Naive thymus-derived CD4-positive, alpha-beta T cell (primary cell): ENCODE data around the gene CDH23. TPM values are rescaled to one million over a fixed set of nuclear protein-coding genes. Genes with fewer than 3 reads are reported as not detected.
A peak's percentile ranks its signal among the peaks of the same experiment; 100 is the strongest.

Experiments
- ATAC-seq: fragments of 150-1000 bp; cut with Tn5 transposase; 2 replicates; pipeline ENCODE4 v1.10.0; 2021; ENCODE audit warnings: mild to moderate bottlenecking, moderate library complexity
- CTCF ChIA-PET: fragments of 350-600 bp; sonication (Branson Sonifier 250); formaldehyde crosslinking; loops from one replicate; lab custom pipeline; 2021; ENCODE audit warnings: antibody characterized with exemption; lab: Charles Lee
- POLR2A ChIA-PET: fragments of 350-600 bp; sonication (Branson Sonifier 250); formaldehyde crosslinking; loops from one replicate; lab custom pipeline; 2021; ENCODE audit warnings: antibody characterized with exemption, inconsistent platforms; lab: Charles Lee
- DNase-seq, 9 donors: peaks; one replicate each; pipeline versions ENCODE4 v3.0.0 to v3.0.0-alpha.2; 2020 to 2022; ENCODE audit warnings: mixed read lengths in 1 of 9
- H3K27ac ChIP-seq: one replicate; pipeline ENCODE4 v1.7.0; 2013; ENCODE audit warnings: mild to moderate bottlenecking, low read depth, low read length, moderate library complexity
- H3K27me3 ChIP-seq, 2 donors: one replicate each; pipeline ENCODE4 v1.7.0; 2013; ENCODE audit warnings: low read length in 2 of 2, mild to moderate bottlenecking in 2 of 2, moderate library complexity in 2 of 2; ENCODE audit not compliant: control insufficient read depth in 2 of 2, insufficient read depth in 2 of 2
- H3K36me3 ChIP-seq, 3 experiments: 1 replicate in 2 of 3; 2 replicates in 1 of 3; pipeline ENCODE4 v1.7.0; 2013; ENCODE audit warnings: low read length in 3 of 3, mild to moderate bottlenecking in 3 of 3, moderate library complexity in 1 of 3; ENCODE audit not compliant: insufficient read depth in 3 of 3, control insufficient read depth in 2 of 3
- H3K4me1 ChIP-seq, 2 donors: one replicate each; pipeline ENCODE4 v1.7.0; 2013; ENCODE audit warnings: low read length in 2 of 2, mild to moderate bottlenecking in 2 of 2, moderate library complexity in 1 of 2; ENCODE audit not compliant: control insufficient read depth in 2 of 2, insufficient read depth in 2 of 2
- H3K4me3 ChIP-seq: 2 replicates; pipeline ENCODE4 v1.7.0; 2013; ENCODE audit warnings: mild to moderate bottlenecking, low read length
- H3K9me3 ChIP-seq, 3 experiments: 1 replicate in 2 of 3; 2 replicates in 1 of 3; pipeline ENCODE4 v1.7.0; 2013; ENCODE audit warnings: low read length in 3 of 3; ENCODE audit not compliant: control insufficient read depth in 2 of 3
- H3K27ac Mint-ChIP-seq, 9 donors: one replicate each; pipeline ENCODE4 v1.8.0; 2020 to 2022; ENCODE audit warnings: mixed read lengths in 9 of 9, mild to moderate bottlenecking in 8 of 9, moderate library complexity in 5 of 9, inconsistent platforms in 2 of 9
- H3K27me3 Mint-ChIP-seq, 5 donors: one replicate each; pipeline ENCODE4 v1.8.0; 2021 to 2022; ENCODE audit warnings: mixed read lengths in 5 of 5, mild to moderate bottlenecking in 1 of 5
- H3K36me3 Mint-ChIP-seq, 5 donors: one replicate each; pipeline ENCODE4 v1.8.0; 2020 to 2022; ENCODE audit warnings: mixed read lengths in 5 of 5, mild to moderate bottlenecking in 3 of 5, inconsistent platforms in 1 of 5
- H3K4me1 Mint-ChIP-seq, 7 donors: one replicate each; pipeline ENCODE4 v1.8.0; 2020 to 2022; ENCODE audit warnings: mixed read lengths in 7 of 7, mild to moderate bottlenecking in 3 of 7, inconsistent platforms in 1 of 7
- H3K4me3 Mint-ChIP-seq, 10 donors: one replicate each; pipeline ENCODE4 v1.8.0; 2020 to 2022; ENCODE audit warnings: mild to moderate bottlenecking in 10 of 10, mixed read lengths in 10 of 10, moderate library complexity in 6 of 10, inconsistent platforms in 2 of 10
- H3K9me3 Mint-ChIP-seq, 11 donors: one replicate each; pipeline ENCODE4 v1.8.0; 2020 to 2022; ENCODE audit warnings: mixed read lengths in 11 of 11, mild to moderate bottlenecking in 4 of 11, inconsistent platforms in 1 of 11, moderate library complexity in 1 of 11
- intact Hi-C, 2 donors: fragments of 100-400 bp; cut with micrococcal nuclease; formaldehyde crosslinking; loops; one replicate each; pipeline ENCODE4 v1.15.1; 2023
- polyA plus RNA-seq, 2 donors: library from polyadenylated mRNA; unstranded; fragments of 300-500 nt; fragmentation: Illumina TruSeq; gene quantifications; one replicate each; pipeline ENCODE4 v1.2.3, GENCODE V29; 2021
- total RNA-seq, 6 experiments: library from RNA in 5 of 6; stranded (reverse) in 5 of 6; gene quantifications; 1 replicate in 5 of 6; 2 replicates in 1 of 6; pipeline ENCODE4 v1.2.3 and lab custom pipeline; 2021 to 2026

Gene CDH23
- total and polyA plus RNA-seq, 7 experiments from 2014 or later = 1.1 to 18.3 (median 7.9) TPM

GRCh38 chr10:71667387-71667752 is 270.6 kb downstream of the CDH23 start:
- Mint-ChIP-seq H3K4me3 (peak overlapping the region in 7 of 10 donors; percentile 0 to 71 (median 37)), H3K9me3 (peaks cover 0 to 1% (median 0%) of the 10 kb centered on the region in 11 donors), H3K36me3 (peaks cover 0 to 2% (median 0%) of the 10 kb centered on the region in 5 donors), H3K4me1 (peaks cover 14 to 35% (median 20%) of the 10 kb centered on the region in 7 donors), H3K27ac (peak overlapping the region; percentile 1 to 87 (median 77)), H3K27me3 (no peaks in the 10 kb centered on the region)
- ChIA-PET POLR2A (no interaction called here), CTCF (interaction anchor here (0.7 kb wide), 2 partner anchors 234 to 1559 kb away, joined by 3 read pairs; no protein-coding TSS in a partner anchor)
- Histone ChIP-seq H3K27me3 (no peaks in the 10 kb centered on the region), H3K4me3 (no peak overlapping the region), H3K36me3 (no peaks in the 10 kb centered on the region), H3K4me1 (peaks cover 0 to 10% of the 10 kb centered on the region in 2 donors), H3K27ac (no peak overlapping the region), H3K9me3 (no peaks in the 10 kb centered on the region)
- peak in 6 of 9 donors; percentile 7 to 37 (median 22) for DNase-seq
- ATAC-seq = peak; percentile 65
- intact Hi-C loops = no loop called here

- no peaks in the 10 kb centered on the region for H3K9me3 ChIP-seq
- no peaks in the 10 kb centered on the region for H3K27me3 ChIP-seq
- DNase-seq = no peak
- no peak overlapping the region for H3K4me3 Mint-ChIP-seq
- no peaks in the 10 kb centered on the region for H3K36me3 ChIP-seq
- no peak for ATAC-seq
- H3K4me1 Mint-ChIP-seq = peaks cover 5 to 16% (median 10%) of the 10 kb centered on the region in 7 donors
- peaks cover 0 to 1% (median 0%) of the 10 kb centered on the region in 11 donors for H3K9me3 Mint-ChIP-seq
- ChIA-PET CTCF (no interaction called here), POLR2A (no interaction called here)
- H3K27me3 Mint-ChIP-seq = no peaks in the 10 kb centered on the region
- intact Hi-C loops = no loop called here
- H3K36me3 Mint-ChIP-seq = peaks cover 0 to 2% (median 0%) of the 10 kb centered on the region in 5 donors
- H3K27ac Mint-ChIP-seq = peak overlapping the region in 2 of 9 donors; percentile 38 to 55
- H3K27ac ChIP-seq = no peak overlapping the region
- H3K4me1 ChIP-seq = peaks cover 0 to 8% of the 10 kb centered on the region in 2 donors
- H3K4me3 ChIP-seq = no peak overlapping the region
These were observed 275.6 kb downstream of the CDH23 start for GRCh38 chr10:71671994-71672946.

DNA sequence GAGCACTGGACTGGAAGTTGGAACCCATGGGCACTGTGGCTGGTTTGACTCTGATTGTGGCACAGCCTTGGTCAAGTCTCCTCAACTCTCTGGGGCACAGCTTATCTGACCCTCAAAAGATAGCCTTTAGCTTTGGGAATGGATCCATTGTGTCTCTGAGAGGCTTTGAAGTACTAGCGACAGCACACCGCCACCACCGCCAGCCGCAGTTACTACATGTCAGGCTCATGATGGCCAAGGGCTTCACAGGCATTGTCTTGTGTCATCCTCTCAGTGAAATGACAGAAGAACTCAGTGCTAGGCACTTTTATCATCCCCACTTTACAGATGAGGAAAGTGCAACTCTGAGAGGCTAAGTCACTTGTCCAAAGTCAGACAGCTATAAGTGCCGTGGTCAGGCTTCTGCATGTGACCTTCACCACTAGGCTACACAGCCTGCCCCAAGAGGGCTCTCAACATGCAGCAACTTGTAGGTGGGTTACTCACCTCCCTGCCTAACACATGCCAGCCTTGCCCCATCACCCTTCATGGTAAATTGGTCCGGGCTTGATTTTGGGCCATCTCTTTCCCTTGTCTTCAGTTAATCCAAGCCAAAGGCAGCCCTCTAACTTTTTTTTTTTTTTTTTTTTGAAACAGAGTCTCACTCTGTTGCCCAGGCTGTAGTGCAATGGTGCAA is 278.7 kb downstream of the CDH23 start:
- Histone ChIP-seq H3K27me3 (no peaks in the 10 kb centered on the region), H3K9me3 (no peaks in the 10 kb centered on the region), H3K27ac (no peak overlapping the region), H3K4me1 (no peaks in the 10 kb centered on the region), H3K4me3 (no peak overlapping the region), H3K36me3 (no peaks in the 10 kb centered on the region)
- ChIA-PET POLR2A (no interaction called here), CTCF (no interaction called here)
- no peak overlapping the region for H3K4me3 Mint-ChIP-seq
- no peak for ATAC-seq
- peaks cover 0 to 6% (median 0%) of the 10 kb centered on the region in 7 donors for H3K4me1 Mint-ChIP-seq
- H3K27ac Mint-ChIP-seq = no peak overlapping the region
- no peak for DNase-seq
- H3K27me3 Mint-ChIP-seq = peaks cover 0 to 3% (median 0%) of the 10 kb centered on the region in 5 donors
- no peaks in the 10 kb centered on the region for H3K36me3 Mint-ChIP-seq
- H3K9me3 Mint-ChIP-seq = peaks cover 0 to 2% (median 0%) of the 10 kb centered on the region in 11 donors
- intact Hi-C loops = no loop called here

GRCh38 chr10:71677261-71677660 is 280.5 kb downstream of the CDH23 start:
- peaks cover 0 to 2% (median 0%) of the 10 kb centered on the region in 11 donors for H3K9me3 Mint-ChIP-seq
- Histone ChIP-seq H3K27ac (no peak overlapping the region), H3K4me1 (no peaks in the 10 kb centered on the region), H3K9me3 (no peaks in the 10 kb centered on the region), H3K4me3 (no peak overlapping the region), H3K27me3 (no peaks in the 10 kb centered on the region), H3K36me3 (no peaks in the 10 kb centered on the region)
- CTCF ChIA-PET = no interaction called here
- DNase-seq = no peak
- no peaks in the 10 kb centered on the region for H3K36me3 Mint-ChIP-seq
- POLR2A ChIA-PET = no interaction called here
- no peak overlapping the region for H3K4me3 Mint-ChIP-seq
- H3K27ac Mint-ChIP-seq = peak overlapping the region in 1 of 9 donors; percentile 65
- intact Hi-C loops = no loop called here
- peaks cover 0 to 8% (median 0%) of the 10 kb centered on the region in 7 donors for H3K4me1 Mint-ChIP-seq
- ATAC-seq = no peak
- peaks cover 0 to 5% (median 0%) of the 10 kb centered on the region in 5 donors for H3K27me3 Mint-ChIP-seq

DNA sequence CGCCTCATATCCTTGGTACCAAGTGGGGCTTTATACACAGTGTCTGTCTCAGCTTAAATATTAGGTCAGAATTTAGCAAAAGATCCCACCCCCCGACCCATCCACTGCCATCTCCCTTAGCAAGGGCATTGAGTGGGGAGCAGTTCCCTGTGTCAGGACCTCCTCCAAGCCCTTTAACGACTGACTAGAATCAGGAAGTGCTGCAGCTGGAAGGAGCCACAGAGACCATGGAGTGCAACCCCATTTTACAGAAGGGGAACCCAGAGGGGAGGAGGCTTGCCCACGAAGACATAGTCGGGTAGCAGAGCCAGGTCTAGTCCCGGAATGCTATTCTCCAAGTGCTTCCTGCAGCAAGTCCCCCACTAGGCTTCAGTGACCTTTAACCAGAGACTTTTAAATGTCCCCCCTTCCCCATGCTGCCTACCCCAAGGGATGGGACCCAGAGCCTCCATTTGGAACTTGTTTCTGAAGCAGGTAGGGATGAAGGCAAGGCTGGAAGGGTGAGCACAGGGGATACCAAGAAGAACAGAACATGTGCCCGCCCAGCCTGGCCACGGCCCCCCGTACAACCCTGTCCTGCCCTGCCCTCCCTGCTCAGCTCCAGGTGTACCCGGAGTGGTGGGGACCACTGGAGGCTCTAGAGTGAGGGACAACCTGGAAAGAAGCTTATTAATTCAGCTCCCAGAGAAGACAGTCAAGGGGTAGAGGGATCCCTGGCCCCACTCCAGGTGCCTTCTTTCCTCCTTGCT is 281.5 kb downstream of the CDH23 start:
- Mint-ChIP-seq H3K36me3 (no peaks in the 10 kb centered on the region), H3K27me3 (peaks cover 0 to 5% (median 0%) of the 10 kb centered on the region in 5 donors), H3K4me3 (no peak overlapping the region), H3K4me1 (peaks cover 0 to 2% (median 0%) of the 10 kb centered on the region in 7 donors), H3K27ac (peak overlapping the region in 1 of 9 donors; percentile 62), H3K9me3 (peaks cover 0 to 2% (median 0%) of the 10 kb centered on the region in 11 donors)
- no peak for DNase-seq
- no peak for ATAC-seq
- no peaks in the 10 kb centered on the region for H3K27me3 ChIP-seq
- no peaks in the 10 kb centered on the region for H3K36me3 ChIP-seq
- intact Hi-C loops = no loop called here
- no peaks in the 10 kb centered on the region for H3K4me1 ChIP-seq
- ChIA-PET CTCF (no interaction called here), POLR2A (no interaction called here)
- no peak overlapping the region for H3K4me3 ChIP-seq
- no peak overlapping the region for H3K27ac ChIP-seq
- H3K9me3 ChIP-seq = no peaks in the 10 kb centered on the region

- Histone ChIP-seq H3K4me3 (no peak overlapping the region), H3K27ac (no peak overlapping the region), H3K27me3 (no peaks in the 10 kb centered on the region), H3K36me3 (no peaks in the 10 kb centered on the region), H3K4me1 (no peaks in the 10 kb centered on the region), H3K9me3 (no peaks in the 10 kb centered on the region)
- Mint-ChIP-seq H3K4me3 (no peak overlapping the region), H3K9me3 (peaks cover 0 to 2% (median 0%) of the 10 kb centered on the region in 11 donors), H3K27me3 (peaks cover 0 to 5% (median 0%) of the 10 kb centered on the region in 5 donors), H3K36me3 (no peaks in the 10 kb centered on the region), H3K4me1 (peaks cover 0 to 5% (median 0%) of the 10 kb centered on the region in 7 donors), H3K27ac (no peak overlapping the region)
- ATAC-seq = no peak
- ChIA-PET POLR2A (no interaction called here), CTCF (no interaction called here)
- intact Hi-C loops = no loop called here
- no peak for DNase-seq
These were observed 282.7 kb downstream of the CDH23 start for GRCh38 chr10:71679425-71679824.
